Head of caudate nucleus (tissue), 42 donors: ENCODE data around the gene PSKH1.
A peak's percentile ranks its signal among the peaks of the same experiment; 100 is the strongest.

Experiments used
- DNase-seq, 42 donors: peaks; one replicate each; pipeline versions ENCODE4 v3.0.0 to v3.0.0-alpha.2; 2020 to 2021; ENCODE audit warnings: mixed read lengths in 7 of 42
- intact Hi-C: fragments of 100-400 bp; cut with DNase I; formaldehyde crosslinking; loops from one replicate; pipeline ENCODE4 v1.15.0; 2022

The PSKH1 gene

GRCh38 chr16:67892899-67893742, at the start of gene PSKH1:
TSS of gene PSKH1 (plus strand) at chr16:67893254. CDS start at chr16:67908750, 15,496 bp downstream.
- DNase-seq = peak; percentile 94 to 99 (median 98)
- intact Hi-C loops = no loop called here

- DNase-seq = peak in 8 of 42 donors; percentile 4 to 46 (median 20)
- intact Hi-C loops = no loop called here
Measured at GRCh38 chr16:67843343-67843765, 49.7 kb upstream of the PSKH1 start.

- DNase-seq = no peak
- intact Hi-C loops = no loop called here
Measured at GRCh38 chr16:67844497-67844896, 48.6 kb upstream of the PSKH1 start.

GRCh38 chr16:67845291-67846062, 47.6 kb upstream of the PSKH1 start:
- no peak for DNase-seq
- intact Hi-C loops = loop anchor here (2.0 kb wide), 1 partner anchor 37 kb away; no protein-coding TSS in a partner anchor

GRCh38 chr16:67846063-67846319, 47.1 kb upstream of the PSKH1 start:
- DNase-seq = no peak
- intact Hi-C loops = loop anchor here (2.0 kb wide), 1 partner anchor 37 kb away; no protein-coding TSS in a partner anchor

- intact Hi-C loops = loop anchor here (2.0 kb wide), 1 partner anchor 36 kb away; no protein-coding TSS in a partner anchor
- peak; percentile 86 to 98 (median 95) for DNase-seq
Measured at GRCh38 chr16:67846320-67847063, 46.6 kb upstream of the PSKH1 start, which contains the start of gene NUTF2. TSS of gene NUTF2 (plus strand) at chr16:67846933. CDS start at chr16:67865131, 18,198 bp downstream.

GRCh38 chr16:67847064-67847861, 45.8 kb upstream of the PSKH1 start, which contains the start of gene CENPT:
TSS of gene CENPT (minus strand) at chr16:67847693. CDS start at chr16:67833859, 13,834 bp downstream.
- intact Hi-C loops = loop anchor here (2.0 kb wide), 1 partner anchor 36 kb away; no protein-coding TSS in a partner anchor
- peak in 22 of 42 donors; percentile 23 to 81 (median 64) for DNase-seq

- DNase-seq = no peak
- intact Hi-C loops = no loop called here
Measured at GRCh38 chr16:67848118-67848517, 44.9 kb upstream of the PSKH1 start.

GRCh38 chr16:67853670-67854069, 39.4 kb upstream of the PSKH1 start:
- intact Hi-C loops = no loop called here
- DNase-seq = no peak

GRCh38 chr16:67855789-67856188, 37.3 kb upstream of the PSKH1 start:
- intact Hi-C loops = no loop called here
- DNase-seq = no peak

- no peak for DNase-seq
- intact Hi-C loops = no loop called here
Measured at GRCh38 chr16:67856927-67857546, 36.0 kb upstream of the PSKH1 start.

GRCh38 chr16:67857547-67858233, 35.4 kb upstream of the PSKH1 start:
- intact Hi-C loops = no loop called here

GRCh38 chr16:67858500-67858899, 34.6 kb upstream of the PSKH1 start:
- DNase-seq = no peak
- intact Hi-C loops = no loop called here

More at GRCh38 chr16:67857547-67858233, 35.4 kb upstream of the PSKH1 start:
- peak in 4 of 42 donors; percentile 21 to 77 (median 40) for DNase-seq

GRCh38 chr16:67860589-67861398, 32.3 kb upstream of the PSKH1 start:
- intact Hi-C loops = no loop called here
- DNase-seq = no peak

- DNase-seq = no peak
- intact Hi-C loops = no loop called here
Measured at GRCh38 chr16:67861877-67862276, 31.2 kb upstream of the PSKH1 start.
